Measurements from ENCODE around the gene DLK2. TPM values are rescaled to one million over a fixed set of nuclear protein-coding genes. Genes with fewer than 3 reads are reported as not detected.

DLK2 gene
- total RNA-seq, 1 experiment from 2014 or later, result 1.4 TPM

DNA sequence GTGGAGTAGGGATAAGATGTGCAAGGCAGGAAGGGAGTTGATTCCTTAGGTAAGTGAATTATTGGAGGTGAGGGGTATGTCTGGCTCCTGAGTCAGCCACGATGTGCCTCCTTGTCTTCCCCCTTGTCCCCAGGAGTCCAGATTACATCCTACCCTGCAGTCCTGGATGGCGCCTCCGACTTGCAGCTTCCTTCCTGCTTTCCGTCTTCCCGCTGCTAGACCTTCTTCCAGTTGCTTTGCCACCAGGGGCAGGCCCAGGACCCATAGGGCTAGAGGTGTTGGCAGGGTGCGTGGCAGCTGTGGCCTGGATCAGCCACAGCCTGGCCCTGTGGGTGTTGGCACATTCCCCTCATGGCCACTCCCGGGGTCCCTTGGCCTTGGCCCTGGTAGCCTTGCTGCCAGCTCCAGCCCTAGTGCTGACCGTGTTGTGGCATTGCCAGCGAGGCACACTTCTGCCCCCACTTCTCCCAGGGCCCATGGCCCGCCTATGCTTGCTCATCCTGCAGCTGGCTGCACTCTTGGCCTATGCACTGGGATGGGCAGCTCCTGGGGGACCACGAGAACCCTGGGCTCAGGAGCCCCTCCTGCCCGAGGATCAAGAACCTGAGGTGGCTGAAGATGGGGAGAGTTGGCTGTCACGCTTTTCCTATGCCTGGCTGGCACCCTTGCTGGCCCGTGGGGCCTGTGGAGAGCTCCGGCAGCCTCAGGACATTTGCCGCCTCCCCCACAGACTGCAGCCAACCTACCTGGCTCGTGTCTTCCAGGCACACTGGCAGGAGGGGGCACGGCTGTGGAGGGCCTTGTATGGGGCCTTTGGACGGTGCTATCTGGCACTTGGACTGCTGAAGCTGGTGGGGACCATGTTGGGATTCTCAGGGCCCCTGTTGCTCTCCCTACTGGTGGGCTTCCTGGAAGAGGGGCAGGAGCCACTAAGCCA is 23.1 kb downstream of the DLK2 start:
- H3K9me3 ChIP-seq (ENCODE audit: low read length), result no peaks in the 10 kb centered on the region
- no peak overlapping the region for H3K4me2 ChIP-seq (ENCODE audit: low read length)
- H3K9me2 ChIP-seq (replicated peaks; ENCODE audit: low read length), result no peaks in the 10 kb centered on the region
- intact Hi-C loops (cut with micrococcal nuclease), result no loop called here
- no peaks in the 10 kb centered on the region for H3K27me3 ChIP-seq (ENCODE audit: low read length)
- H3F3A ChIP-seq (ENCODE audit: low read length, unreplicated experiment), result no peaks in the 10 kb centered on the region
- H3K4me1 ChIP-seq (ENCODE audit: insufficient read depth, low read length), result peaks cover 25% of the 10 kb centered on the region
- H3K9ac ChIP-seq (ENCODE audit: low read length), result no peak overlapping the region
- H2AFZ ChIP-seq (ENCODE audit: low read length), result no peak overlapping the region
- TF ChIP-seq, protein P1, sequence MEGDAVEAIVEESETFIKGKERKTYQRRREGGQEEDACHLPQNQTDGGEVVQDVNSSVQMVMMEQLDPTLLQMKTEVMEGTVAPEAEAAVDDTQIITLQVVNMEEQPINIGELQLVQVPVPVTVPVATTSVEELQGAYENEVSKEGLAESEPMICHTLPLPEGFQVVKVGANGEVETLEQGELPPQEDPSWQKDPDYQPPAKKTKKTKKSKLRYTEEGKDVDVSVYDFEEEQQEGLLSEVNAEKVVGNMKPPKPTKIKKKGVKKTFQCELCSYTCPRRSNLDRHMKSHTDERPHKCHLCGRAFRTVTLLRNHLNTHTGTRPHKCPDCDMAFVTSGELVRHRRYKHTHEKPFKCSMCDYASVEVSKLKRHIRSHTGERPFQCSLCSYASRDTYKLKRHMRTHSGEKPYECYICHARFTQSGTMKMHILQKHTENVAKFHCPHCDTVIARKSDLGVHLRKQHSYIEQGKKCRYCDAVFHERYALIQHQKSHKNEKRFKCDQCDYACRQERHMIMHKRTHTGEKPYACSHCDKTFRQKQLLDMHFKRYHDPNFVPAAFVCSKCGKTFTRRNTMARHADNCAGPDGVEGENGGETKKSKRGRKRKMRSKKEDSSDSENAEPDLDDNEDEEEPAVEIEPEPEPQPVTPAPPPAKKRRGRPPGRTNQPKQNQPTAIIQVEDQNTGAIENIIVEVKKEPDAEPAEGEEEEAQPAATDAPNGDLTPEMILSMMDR (conservative IDR thresholded peaks at IDR 0.05; ENCODE audit: low read depth, low read length), result no peak
- TF ChIP-seq EZH2 (IDR thresholded peaks at IDR 0.05; ENCODE audit: low read length, unreplicated experiment), result no peak
- no peak for TF ChIP-seq EZH2phosphoT487 (IDR thresholded peaks at IDR 0.05; ENCODE audit: borderline replicate concordance, low read length)
- H4K20me1 ChIP-seq (ENCODE audit: low read length), result no peaks in the 10 kb centered on the region
- ChIA-PET POLR2A (ENCODE audit: unreplicated experiment) (no interaction called here), CTCF (no interaction called here)
- H3K79me2 ChIP-seq (ENCODE audit: low read length), result peaks cover 26% of the 10 kb centered on the region
- H3K27ac ChIP-seq (ENCODE audit: low read length), result no peak overlapping the region
- no TSS peak for BruUV-seq (replicated peaks)
- no peak for DNase-seq
- no peaks in the 10 kb centered on the region for H3K36me3 ChIP-seq (ENCODE audit: low read depth, low read length)
- H3K4me3 ChIP-seq (ENCODE audit: low read length), result no peak overlapping the region
- ATAC-seq, result no peak

DNA sequence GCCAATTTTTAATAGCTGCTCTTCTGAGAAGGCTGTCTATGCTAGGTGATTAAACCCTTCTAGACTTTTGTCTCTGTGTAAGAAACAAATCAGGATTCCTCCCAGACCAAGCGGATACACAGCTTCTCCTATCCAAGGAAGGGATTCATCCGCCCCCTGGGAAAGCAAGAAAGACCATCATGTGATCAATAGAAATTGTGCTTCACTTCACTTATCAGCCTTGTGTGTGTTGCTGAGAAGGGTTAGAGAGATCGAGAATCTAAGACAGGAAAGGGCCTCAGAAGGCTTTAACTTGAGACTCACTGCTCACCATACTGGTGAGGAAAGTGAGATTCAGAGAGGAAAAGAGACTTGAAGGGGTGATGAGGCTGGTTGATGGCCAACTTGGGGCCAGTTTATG is 26.5 kb downstream of the DLK2 start:
- ATAC-seq (no peak), DNase-seq (no peak)
- Histone ChIP-seq H2AFZ (ENCODE audit: low read length) (no peak overlapping the region), H3K4me3 (ENCODE audit: low read length) (peak overlapping the region; percentile 88), H3K9me2 (replicated peaks; ENCODE audit: low read length) (no peaks in the 10 kb centered on the region), H3K9me3 (ENCODE audit: low read length) (no peaks in the 10 kb centered on the region), H3K4me1 (ENCODE audit: insufficient read depth, low read length) (peaks cover 10% of the 10 kb centered on the region), H3K79me2 (ENCODE audit: low read length) (peaks cover 26% of the 10 kb centered on the region), H3K9ac (ENCODE audit: low read length) (peak overlapping the region; percentile 88), H3K4me2 (ENCODE audit: low read length) (peak overlapping the region; percentile 92), H3K27me3 (ENCODE audit: low read length) (no peaks in the 10 kb centered on the region), H4K20me1 (ENCODE audit: low read length) (no peaks in the 10 kb centered on the region), H3K27ac (ENCODE audit: low read length) (no peak overlapping the region), H3F3A (ENCODE audit: low read length, unreplicated experiment) (no peaks in the 10 kb centered on the region), H3K36me3 (ENCODE audit: low read depth, low read length) (no peaks in the 10 kb centered on the region)
- BruUV-seq (replicated peaks), result no TSS peak
- TF ChIP-seq EZH2phosphoT487 (IDR thresholded peaks at IDR 0.05; ENCODE audit: borderline replicate concordance, low read length) (no peak), EZH2 (IDR thresholded peaks at IDR 0.05; ENCODE audit: low read length, unreplicated experiment) (no peak)
- TF ChIP-seq, protein P1 (conservative IDR thresholded peaks at IDR 0.05; ENCODE audit: low read depth, low read length), result no peak
- POLR2A ChIA-PET (ENCODE audit: unreplicated experiment), result no interaction called here
- CTCF ChIA-PET, result no interaction called here
- intact Hi-C loops (cut with micrococcal nuclease), result no loop called here

DNA sequence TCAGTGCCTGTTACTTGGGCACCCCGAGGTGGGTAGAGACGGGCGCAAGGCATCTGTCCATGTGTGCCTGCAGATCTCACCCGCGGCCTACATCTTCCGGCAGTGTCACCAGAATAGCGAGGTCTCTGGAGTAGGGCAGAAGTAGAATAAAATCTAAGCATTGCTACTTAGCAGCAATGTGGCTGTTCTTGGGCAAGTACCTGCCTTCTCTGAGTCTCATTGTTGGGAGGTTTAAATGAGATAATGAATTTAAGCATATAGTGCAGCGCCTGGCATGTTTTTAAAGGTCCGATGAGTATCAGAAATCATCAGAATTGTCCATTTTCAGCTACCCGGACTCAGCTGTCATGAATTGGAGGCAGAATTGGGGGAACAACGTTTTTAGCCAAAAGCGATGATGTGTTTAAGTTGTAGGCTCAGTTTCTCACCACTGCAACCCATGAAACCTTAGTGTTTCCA is 27.2 kb downstream of the DLK2 start:
- Histone ChIP-seq H3K79me2 (ENCODE audit: low read length) (peaks cover 26% of the 10 kb centered on the region), H4K20me1 (ENCODE audit: low read length) (no peaks in the 10 kb centered on the region), H3K9ac (ENCODE audit: low read length) (peak overlapping the region; percentile 88), H3K36me3 (ENCODE audit: low read depth, low read length) (no peaks in the 10 kb centered on the region), H3K4me2 (ENCODE audit: low read length) (peak overlapping the region; percentile 92), H3K9me3 (ENCODE audit: low read length) (no peaks in the 10 kb centered on the region), H2AFZ (ENCODE audit: low read length) (peak overlapping the region; percentile 92), H3K9me2 (replicated peaks; ENCODE audit: low read length) (no peaks in the 10 kb centered on the region), H3F3A (ENCODE audit: low read length, unreplicated experiment) (no peaks in the 10 kb centered on the region), H3K27ac (ENCODE audit: low read length) (peak overlapping the region; percentile 68), H3K4me1 (ENCODE audit: insufficient read depth, low read length) (peaks cover 10% of the 10 kb centered on the region), H3K4me3 (ENCODE audit: low read length) (peak overlapping the region; percentile 88), H3K27me3 (ENCODE audit: low read length) (no peaks in the 10 kb centered on the region)
- BruUV-seq (replicated peaks), result no TSS peak
- ChIA-PET CTCF (no interaction called here), POLR2A (ENCODE audit: unreplicated experiment) (no interaction called here)
- no peak for TF ChIP-seq EZH2phosphoT487 (IDR thresholded peaks at IDR 0.05; ENCODE audit: borderline replicate concordance, low read length)
- TF ChIP-seq, protein P1 (conservative IDR thresholded peaks at IDR 0.05; ENCODE audit: low read depth, low read length), result no peak
- no peak for TF ChIP-seq EZH2 (IDR thresholded peaks at IDR 0.05; ENCODE audit: low read length, unreplicated experiment)
- ATAC-seq (no peak), DNase-seq (no peak)
- intact Hi-C loops (cut with micrococcal nuclease), result no loop called here

Data from PC-3 (cell line).